Stimulated activated CD4-positive, alpha-beta T cell treated with anti-CD3 and anti-CD28 coated beads, Interleukin-1b, Interleukin-23, amount 100 ng/mL, for 4 hours (primary cell): ENCODE data around the gene AMDHD1.
A peak's percentile ranks its signal among the peaks of the same experiment; 100 is the strongest.

Experiments
- DNase-seq, 2 donors: peaks; one replicate each; pipeline ENCODE4 v3.0.0-alpha.2; 2020; ENCODE audit warnings: low read depth in 2 of 2

The AMDHD1 gene

DNA sequence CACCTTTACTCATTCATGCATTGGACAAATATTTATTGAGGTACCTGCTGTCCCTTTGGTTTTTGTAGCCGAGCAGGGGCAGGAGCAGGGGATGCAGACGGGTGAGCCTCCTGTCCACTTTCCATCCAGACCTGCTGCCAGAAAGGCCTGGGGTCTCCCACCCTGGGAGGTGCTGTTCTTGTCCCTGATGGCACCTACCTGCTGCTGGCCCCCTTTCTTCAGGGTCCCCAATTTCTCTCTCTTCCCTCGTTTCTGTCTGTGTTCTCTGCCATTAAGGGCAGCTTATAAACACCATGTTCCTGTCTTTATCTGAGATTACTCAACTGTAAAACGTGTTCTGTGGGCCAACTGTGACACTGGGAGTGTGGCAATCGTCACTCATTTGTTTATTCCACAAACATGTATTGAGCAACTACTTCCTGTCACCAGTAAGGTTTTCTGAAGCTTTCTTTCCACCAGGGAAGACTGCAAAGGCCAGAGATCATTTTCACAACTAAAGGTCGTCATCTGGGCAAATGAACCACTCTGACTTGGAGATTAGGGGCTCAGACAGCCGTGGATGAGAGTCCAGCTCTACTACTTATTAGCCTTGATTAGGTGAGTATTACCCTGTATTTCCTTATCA lies 53.0 kb downstream of the AMDHD1 start, which contains the start of gene HAL:
Gene HAL, minus strand, starts transcription at position 311 of the 625 bp plus-strand sequence. CDS start 434 bp downstream, outside the sequence.
- DNase-seq = no peak

DNA sequence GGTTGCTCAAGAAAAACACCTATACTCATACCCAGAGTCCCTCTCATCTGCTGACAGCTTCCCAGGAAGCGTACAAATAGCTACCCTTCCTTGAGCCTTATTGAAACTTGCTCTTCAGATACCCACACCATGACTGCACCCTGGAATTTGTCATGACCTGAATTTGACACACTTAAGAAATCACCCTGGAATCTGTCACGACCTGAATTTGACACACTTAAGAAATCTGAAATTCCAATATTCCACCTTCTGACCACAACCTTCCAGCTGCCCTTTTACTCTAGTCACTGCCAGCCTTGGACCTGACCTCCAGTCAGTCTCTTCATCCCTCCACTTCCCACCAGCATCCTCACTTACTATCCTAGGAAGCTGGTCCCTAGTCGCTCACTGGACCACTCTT lies 54.1 kb downstream of the AMDHD1 start:
- no peak for DNase-seq

DNA sequence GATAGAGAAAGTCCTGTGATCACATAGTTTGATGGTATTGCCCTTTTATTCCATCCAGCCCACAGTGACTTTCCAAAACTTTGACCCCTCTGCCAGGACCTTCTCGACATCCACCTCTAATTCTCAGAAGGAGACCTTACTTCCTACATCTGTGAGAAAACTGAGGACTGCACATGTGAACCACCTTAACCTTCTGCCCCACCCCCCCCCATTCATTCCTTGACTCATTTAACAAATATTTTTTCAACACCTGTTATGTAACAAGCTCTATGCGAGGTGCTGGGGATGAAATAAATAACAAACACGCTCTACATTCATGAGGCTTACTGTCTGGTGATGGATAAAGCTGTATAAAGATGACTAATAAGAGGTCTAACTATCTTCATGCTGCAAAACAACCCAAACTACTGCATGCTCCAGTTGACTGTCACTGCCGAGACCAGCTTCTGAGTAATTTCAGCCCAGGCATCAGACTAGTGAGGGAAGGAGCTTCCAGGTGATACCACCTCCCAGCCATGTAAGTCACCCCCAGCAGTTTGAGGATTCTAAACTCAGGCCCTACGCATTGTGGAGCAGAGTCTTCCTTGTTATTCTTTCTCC lies 54.9 kb downstream of the AMDHD1 start:
- DNase-seq = no peak

DNA sequence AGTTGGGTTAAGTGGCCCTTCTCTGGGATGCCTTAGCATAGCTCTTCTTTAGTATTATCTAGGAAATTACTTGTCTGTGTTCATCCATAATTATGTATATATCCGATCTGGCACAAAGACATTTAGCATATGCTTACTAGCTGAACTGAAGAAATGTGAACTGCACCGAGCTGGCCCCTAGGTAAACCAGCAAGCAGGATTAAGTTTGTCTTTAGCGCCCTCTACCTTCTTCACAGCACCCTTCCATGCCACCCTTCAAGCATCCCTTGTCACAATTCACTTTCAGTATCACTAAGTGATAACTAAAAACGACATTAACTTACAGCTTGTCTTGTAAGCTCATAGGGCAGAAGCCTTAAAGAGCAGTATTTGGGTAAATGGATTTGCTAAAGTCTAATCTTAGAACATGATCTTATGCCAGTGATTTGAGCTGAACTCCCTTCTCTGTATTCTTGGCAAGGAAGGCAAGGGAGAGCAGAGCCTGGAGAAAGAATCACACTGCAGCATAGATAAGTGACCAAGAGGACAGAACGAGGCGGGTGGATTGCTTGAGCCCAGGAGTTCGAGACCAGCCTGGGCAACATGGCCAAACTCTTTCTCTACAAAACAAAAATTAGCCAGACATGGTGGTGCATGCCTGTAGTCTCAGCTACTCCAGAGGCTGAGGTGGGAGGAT lies 55.6 kb downstream of the AMDHD1 start:
- peak; percentile 5 to 27 for DNase-seq

DNA sequence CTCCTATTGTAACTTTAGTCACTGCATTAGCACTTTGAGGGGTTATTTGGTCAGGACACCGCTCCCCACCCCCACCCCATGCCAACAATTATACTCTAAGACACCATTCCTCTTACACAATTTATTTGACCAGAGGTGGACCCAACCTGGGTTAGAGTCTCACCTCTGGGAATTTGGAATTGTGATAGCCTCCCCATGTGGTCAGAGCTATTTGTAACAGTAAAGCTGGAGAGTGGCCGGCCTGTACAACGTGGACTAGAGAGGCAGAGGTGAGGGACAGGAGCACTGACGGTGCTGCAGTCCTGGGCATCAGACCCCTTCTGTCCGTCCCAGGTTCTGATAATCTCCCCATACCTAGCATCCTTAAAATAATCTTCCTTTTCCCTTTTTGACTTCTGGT lies 56.4 kb downstream of the AMDHD1 start:
- DNase-seq = no peak

DNA sequence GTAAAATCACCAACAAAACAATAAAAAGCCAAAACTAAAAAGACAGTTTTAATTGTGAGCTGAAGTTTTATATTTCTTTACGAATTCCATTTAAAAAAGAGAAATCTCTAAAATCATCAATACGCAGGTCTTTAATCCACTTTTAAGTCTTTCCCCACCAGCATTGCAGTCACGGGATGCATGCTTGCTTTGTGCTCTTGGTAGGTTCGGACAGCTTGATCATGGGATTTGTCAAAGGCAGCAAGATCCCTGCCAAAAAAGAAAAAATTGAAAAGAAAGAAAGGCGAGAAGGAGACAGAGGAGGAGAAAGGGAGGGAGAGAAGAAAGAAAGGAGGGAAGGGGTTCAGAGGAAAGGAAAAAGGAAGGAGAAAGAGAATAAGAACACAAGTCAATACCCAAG lies 57.7 kb downstream of the AMDHD1 start:
- no peak for DNase-seq

DNA sequence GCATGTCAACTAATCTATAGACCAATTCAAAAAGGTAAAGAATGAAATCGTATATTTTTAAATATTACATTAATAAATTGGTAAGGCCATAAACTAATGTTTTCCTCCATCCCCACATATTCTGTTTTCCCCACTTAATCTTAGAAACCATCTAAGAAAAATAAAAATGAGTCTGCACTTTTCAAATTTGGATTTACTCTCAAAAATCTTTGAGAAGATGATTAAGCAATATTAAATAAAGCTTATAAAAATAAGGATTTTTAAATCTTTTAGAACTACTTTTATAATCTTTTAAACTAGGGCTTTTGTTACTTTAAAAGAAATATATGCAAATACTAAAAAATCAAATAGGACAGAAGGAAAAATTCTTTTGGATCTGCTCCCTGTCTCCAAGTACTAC lies 63.6 kb downstream of the AMDHD1 start:
- DNase-seq = no peak

DNA sequence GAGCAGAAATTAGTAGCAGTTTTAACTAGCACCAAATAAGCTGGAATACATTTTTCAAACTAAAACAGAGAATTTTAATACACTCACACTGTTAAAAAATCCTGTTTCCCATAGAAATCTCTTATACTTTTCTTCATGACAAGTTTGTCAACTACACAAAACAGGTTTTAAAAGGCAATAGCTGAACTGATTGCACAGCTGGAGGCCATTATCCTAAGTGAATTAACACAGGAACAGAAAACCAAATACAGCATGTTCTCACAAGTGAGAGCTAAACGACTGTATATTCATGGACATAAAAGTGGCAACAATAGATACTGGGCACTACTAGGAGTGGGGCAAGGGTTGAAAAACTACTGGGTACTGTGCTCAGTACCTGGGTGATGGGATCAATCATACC lies 64.6 kb downstream of the AMDHD1 start:
- no peak for DNase-seq

DNA sequence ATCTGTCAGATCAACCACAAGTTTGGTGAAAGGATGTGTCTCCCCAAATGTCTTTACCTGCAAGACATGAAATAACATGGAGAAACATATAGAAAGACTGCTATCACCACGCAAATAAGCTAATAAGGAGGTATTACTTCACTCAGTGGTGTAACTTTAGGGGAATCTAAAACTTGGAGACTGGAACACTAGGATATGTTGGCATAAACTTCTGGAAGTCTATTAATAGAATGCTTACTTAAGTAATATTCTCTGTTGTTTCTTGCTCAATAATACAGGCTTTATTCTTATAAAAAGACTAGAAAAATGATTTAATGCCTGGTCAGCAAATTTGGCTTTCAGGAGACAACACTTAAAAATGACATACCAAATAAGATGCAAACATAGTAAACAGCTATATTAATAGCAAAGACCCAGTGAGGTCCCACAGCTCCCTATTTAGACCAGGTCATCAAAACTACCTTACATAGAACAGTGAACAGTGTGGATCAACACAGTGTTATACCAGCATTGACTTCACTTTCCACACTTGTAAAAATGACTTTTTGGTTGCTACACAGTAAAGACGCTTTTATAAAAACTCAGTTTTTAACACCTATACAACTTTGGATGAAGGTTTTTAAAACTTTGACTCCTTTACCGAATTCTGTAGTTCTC lies 71.9 kb downstream of the AMDHD1 start:
- no peak for DNase-seq

DNA sequence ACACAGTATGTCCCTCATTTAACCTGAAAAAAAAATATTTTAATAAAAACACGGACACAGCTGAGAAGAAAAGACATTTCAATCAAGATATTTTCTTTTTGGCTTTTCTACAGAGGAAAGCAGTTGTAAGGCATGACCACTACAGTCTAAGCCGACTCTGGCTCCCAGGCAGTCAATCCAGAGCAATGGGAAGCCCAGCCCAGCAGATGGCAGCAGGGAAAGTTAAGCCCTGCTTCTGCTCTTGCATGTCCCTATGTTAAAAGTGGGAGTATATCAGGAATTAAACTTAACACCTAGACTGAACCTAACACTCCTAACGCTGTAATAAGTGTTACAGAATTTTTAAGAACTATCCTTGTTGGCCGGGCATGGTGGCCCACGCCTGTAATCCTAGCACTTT lies 72.5 kb downstream of the AMDHD1 start:
- no peak for DNase-seq
